Vagina (tissue), 2 donors: ENCODE results near the gene SLC35E4.

Experiments
- CTCF ChIP-seq, 3 experiments: fragments of 450-650 bp in 2 of 3; fragments of 200-600 bp in 1 of 3; sonication (generic) in 1 of 3; IDR thresholded peaks; one replicate each; pipeline ENCODE4 v1.5.1; 2017 to 2019; ENCODE audit warnings: antibody characterized with exemption in 3 of 3, mild to moderate bottlenecking in 2 of 3, moderate library complexity in 2 of 3
- POLR2A ChIP-seq, 2 donors: fragments of 450-650 bp; IDR thresholded peaks; one replicate each; pipeline ENCODE4 v1.6.1; 2017; ENCODE audit warnings: antibody characterized with exemption in 2 of 2, mild to moderate bottlenecking in 2 of 2, moderate library complexity in 2 of 2

- no peak for TF ChIP-seq CTCF (IDR thresholded peaks at IDR 0.05)
- TF ChIP-seq POLR2A (IDR thresholded peaks at IDR 0.05), result no peak
These were observed 15.0 kb downstream of the SLC35E4 start for GRCh38 chr22:30650508-30651116.
